Skeletal muscle tissue (tissue), 4 donors: ENCODE measurements around the gene KRTAP10-1. TPM values are rescaled to one million over a fixed set of nuclear protein-coding genes. Genes with fewer than 3 reads are reported as not detected.

Experiments
- H3K27ac ChIP-seq: one replicate; pipeline ENCODE4 v1.7.0; 2013; ENCODE audit warnings: mild to moderate bottlenecking, low read depth, low read length, inconsistent platforms
- H3K27me3 ChIP-seq, 3 donors: one replicate each; pipeline ENCODE4 v1.7.0; 2013; ENCODE audit warnings: low read length in 3 of 3; ENCODE audit not compliant: control insufficient read depth in 3 of 3, insufficient read depth in 3 of 3
- H3K36me3 ChIP-seq, 3 donors: one replicate each; pipeline ENCODE4 v1.7.0; 2013; ENCODE audit warnings: low read length in 3 of 3; ENCODE audit not compliant: control insufficient read depth in 3 of 3, insufficient read depth in 3 of 3
- H3K4me1 ChIP-seq, 3 donors: one replicate each; pipeline ENCODE4 v1.7.0; 2013; ENCODE audit warnings: low read length in 3 of 3, mild to moderate bottlenecking in 3 of 3; ENCODE audit not compliant: control insufficient read depth in 3 of 3, insufficient read depth in 3 of 3
- H3K4me3 ChIP-seq, 3 donors: one replicate each; pipeline ENCODE4 v1.7.0; 2013; ENCODE audit warnings: low read length in 3 of 3
- H3K9ac ChIP-seq, 3 donors: one replicate each; pipeline ENCODE4 v1.7.0; 2013; ENCODE audit warnings: low read length in 3 of 3, mild to moderate bottlenecking in 3 of 3, moderate library complexity in 2 of 3, low read depth in 1 of 3
- H3K9me3 ChIP-seq, 3 donors: one replicate each; pipeline ENCODE4 v1.7.0; 2013; ENCODE audit warnings: low read length in 3 of 3; ENCODE audit not compliant: control insufficient read depth in 3 of 3
- total RNA-seq: library from RNA; depleted of rRNA; stranded (reverse); fragments of >200 nt; gene quantifications from one replicate; pipeline ENCODE4 v1.2.3, GENCODE V29; 2014
- donor health status: Osteomylitis.

The KRTAP10-1 gene
- total RNA-seq, 1 donor from 2014 or later, result not detected

- H3K9me3 ChIP-seq, result no peaks in the 10 kb centered on the region
- H3K4me3 ChIP-seq, result no peak overlapping the region
- peaks cover 38 to 64% (median 63%) of the 10 kb centered on the region in 3 donors for H3K27me3 ChIP-seq
- H3K9ac ChIP-seq, result no peak overlapping the region
- H3K4me1 ChIP-seq, result peaks cover 0 to 5% (median 2%) of the 10 kb centered on the region in 3 donors
- H3K36me3 ChIP-seq, result no peaks in the 10 kb centered on the region
- H3K27ac ChIP-seq, result no peak overlapping the region
Measured at GRCh38 chr21:44511219-44511937, 28.6 kb downstream of the KRTAP10-1 start.

GRCh38 chr21:44510508-44511218 lies 29.3 kb downstream of the KRTAP10-1 start:
- Histone ChIP-seq H3K4me3 (no peak overlapping the region), H3K9ac (no peak overlapping the region), H3K36me3 (no peaks in the 10 kb centered on the region), H3K9me3 (no peaks in the 10 kb centered on the region), H3K27me3 (peaks cover 42 to 70% (median 67%) of the 10 kb centered on the region in 3 donors), H3K4me1 (peaks cover 0 to 5% (median 2%) of the 10 kb centered on the region in 3 donors), H3K27ac (no peak overlapping the region)

GRCh38 chr21:44510109-44510507 lies 29.9 kb downstream of the KRTAP10-1 start:
- H3K4me3 ChIP-seq, result no peak overlapping the region

GRCh38 chr21:44509539-44509938 lies 30.5 kb downstream of the KRTAP10-1 start:
- Histone ChIP-seq H3K27ac (no peak overlapping the region), H3K9ac (no peak overlapping the region), H3K4me1 (peaks cover 0 to 5% (median 2%) of the 10 kb centered on the region in 3 donors), H3K36me3 (no peaks in the 10 kb centered on the region), H3K4me3 (no peak overlapping the region), H3K27me3 (peaks cover 44 to 72% (median 64%) of the 10 kb centered on the region in 3 donors), H3K9me3 (no peaks in the 10 kb centered on the region)

More at GRCh38 chr21:44510109-44510507, 29.9 kb downstream of the KRTAP10-1 start:
- no peak overlapping the region for H3K9ac ChIP-seq
- no peak overlapping the region for H3K27ac ChIP-seq
- no peaks in the 10 kb centered on the region for H3K9me3 ChIP-seq
- no peaks in the 10 kb centered on the region for H3K36me3 ChIP-seq
- H3K27me3 ChIP-seq, result peaks cover 44 to 72% (median 64%) of the 10 kb centered on the region in 3 donors
- H3K4me1 ChIP-seq, result peaks cover 0 to 5% (median 2%) of the 10 kb centered on the region in 3 donors

- H3K27ac ChIP-seq, result no peak overlapping the region
- H3K9ac ChIP-seq, result no peak overlapping the region
- no peak overlapping the region for H3K4me3 ChIP-seq
- no peaks in the 10 kb centered on the region for H3K9me3 ChIP-seq
- H3K36me3 ChIP-seq, result no peaks in the 10 kb centered on the region
- peaks cover 44 to 69% (median 64%) of the 10 kb centered on the region in 3 donors for H3K27me3 ChIP-seq
- H3K4me1 ChIP-seq, result peaks cover 0 to 5% (median 2%) of the 10 kb centered on the region in 3 donors
Measured at GRCh38 chr21:44508711-44509445, 31.1 kb downstream of the KRTAP10-1 start.

GRCh38 chr21:44508426-44508710 lies 31.6 kb downstream of the KRTAP10-1 start:
- no peaks in the 10 kb centered on the region for H3K9me3 ChIP-seq
- peaks cover 44 to 69% (median 59%) of the 10 kb centered on the region in 3 donors for H3K27me3 ChIP-seq
- no peaks in the 10 kb centered on the region for H3K36me3 ChIP-seq
- no peak overlapping the region for H3K9ac ChIP-seq
- H3K4me3 ChIP-seq, result no peak overlapping the region
- H3K27ac ChIP-seq, result no peak overlapping the region
- peaks cover 0 to 5% (median 2%) of the 10 kb centered on the region in 3 donors for H3K4me1 ChIP-seq

GRCh38 chr21:44507673-44508425 lies 32.1 kb downstream of the KRTAP10-1 start:
- Histone ChIP-seq H3K9me3 (no peaks in the 10 kb centered on the region), H3K36me3 (no peaks in the 10 kb centered on the region), H3K4me1 (peaks cover 0 to 5% (median 2%) of the 10 kb centered on the region in 3 donors), H3K4me3 (no peak overlapping the region), H3K27me3 (peaks cover 44 to 64% (median 58%) of the 10 kb centered on the region in 3 donors), H3K27ac (no peak overlapping the region), H3K9ac (no peak overlapping the region)

- Histone ChIP-seq H3K4me1 (peaks cover 0 to 5% (median 2%) of the 10 kb centered on the region in 3 donors), H3K27ac (no peak overlapping the region), H3K9me3 (no peaks in the 10 kb centered on the region), H3K9ac (no peak overlapping the region), H3K27me3 (peaks cover 43 to 58% (median 55%) of the 10 kb centered on the region in 3 donors), H3K4me3 (no peak overlapping the region), H3K36me3 (no peaks in the 10 kb centered on the region)
Measured at GRCh38 chr21:44506279-44507255, 33.4 kb downstream of the KRTAP10-1 start.
